HepG2 (cell line): ENCODE results near the gene MKNK1. TPM values are rescaled to one million over a fixed set of nuclear protein-coding genes. Genes with fewer than 3 reads are reported as not detected.
A peak's percentile ranks its signal among the peaks of the same experiment; 100 is the strongest.

Source experiments
- ATAC-seq: fragments of 200-7000 bp; cut with Tn5 transposase; 3 replicates; pipeline ENCODE4 v1.9.1; 2020; ENCODE audit warnings: mild to moderate bottlenecking, moderate library complexity
- BruUV-seq: library from RNA; stranded (reverse); fragments of 400-500 nt; replicated peaks from 2 replicates; lab custom pipeline; 2021; lab: Mats Ljungman, UMichigan
- CTCF ChIA-PET: fragments of 300-600 bp; formaldehyde crosslinking; extraction: SDS; loops from one replicate; lab custom pipeline; 2021; ENCODE audit warnings: low total read pairs, inconsistent platforms, low intra/inter-chr PET ratio; lab: Yijun Ruan, JAX
- POLR2A ChIA-PET: fragments of 350-600 bp; sonication (Branson Sonifier 250); formaldehyde crosslinking; loops from one replicate; lab custom pipeline; 2020; ENCODE audit warnings: antibody characterized with exemption, inconsistent platforms; lab: Yijun Ruan, JAX
- DNase-seq: peaks from one replicate; pipeline ENCODE4 v3.0.0-alpha.2; 2015; ENCODE audit warnings: low spot score
- FAIRE-seq: peaks from 3 replicates; lab custom pipeline; 2011; peaks lifted over from hg19 to GRCh38; lab: Jason Lieb, UNC
- H2AFZ ChIP-seq: one replicate; pipeline ENCODE4 v1.6.1; 2011; ENCODE audit warnings: low read length, inconsistent platforms
- H3K27ac ChIP-seq: fragments of 300-600 bp; 3 replicates; pipeline ENCODE4 v1.8.0; 2011; ENCODE audit warnings: mixed run types, mild to moderate bottlenecking, mixed read lengths, low read length, inconsistent platforms; ENCODE audit not compliant: insufficient read depth; ENCODE audit errors: extremely low read length
- H3K27me3 ChIP-seq, 2 experiments: fragments of 200-600 bp in 1 of 2; 2 replicates in 1 of 2; 3 replicates in 1 of 2; pipeline versions ENCODE4 v1.6.0 to v1.8.0; 2011; ENCODE audit warnings: low read length in 2 of 2, mild to moderate bottlenecking in 2 of 2, moderate library complexity in 2 of 2, inconsistent platforms in 1 of 2; ENCODE audit not compliant: insufficient read depth in 2 of 2, control insufficient read depth in 1 of 2
- H3K36me3 ChIP-seq, 2 experiments: fragments of 200-600 bp in 1 of 2; replicated peaks in 1 of 2; 2 replicates in 1 of 2; 3 replicates in 1 of 2; pipeline versions ENCODE4 v1.5.1 to v1.8.0; 2011; ENCODE audit warnings: low read length in 2 of 2, inconsistent platforms in 1 of 2; ENCODE audit not compliant: insufficient read depth in 2 of 2, control insufficient read depth in 1 of 2
- H3K4me1 ChIP-seq: 2 replicates; pipeline ENCODE4 v1.5.1; 2012; ENCODE audit warnings: low read length, inconsistent platforms; ENCODE audit not compliant: insufficient read depth
- H3K4me2 ChIP-seq: 2 replicates; pipeline ENCODE4 v1.6.0; 2011; ENCODE audit warnings: low read depth, low read length, inconsistent platforms
- H3K4me3 ChIP-seq, 3 experiments: fragments of 200-600 bp in 1 of 3; sonication (generic), shearing (Covaris generic) in 1 of 3; replicated peaks in 1 of 3; 2 replicates each; pipeline ENCODE4 v1.5.1; 2011 to 2016; ENCODE audit warnings: low read length in 3 of 3, inconsistent platforms in 2 of 3, low read depth in 2 of 3, mild to moderate bottlenecking in 2 of 3, control low read depth in 1 of 3, mixed read lengths in 1 of 3; ENCODE audit not compliant: insufficient read depth in 1 of 3
- H3K79me2 ChIP-seq: one replicate; pipeline ENCODE4 v1.6.1; 2011; ENCODE audit warnings: low read length, inconsistent platforms; ENCODE audit not compliant: insufficient read depth
- H3K9ac ChIP-seq: 2 replicates; pipeline ENCODE4 v1.6.0; 2011; ENCODE audit warnings: mild to moderate bottlenecking, low read depth, low read length, inconsistent platforms; ENCODE audit not compliant: insufficient read depth
- H3K9me3 ChIP-seq: 2 replicates; pipeline ENCODE4 v1.5.1; 2012; ENCODE audit warnings: mild to moderate bottlenecking, low read length
- H4K20me1 ChIP-seq: 2 replicates; pipeline ENCODE4 v1.6.0; 2011; ENCODE audit warnings: inconsistent platforms, mild to moderate bottlenecking, low read length, moderate library complexity; ENCODE audit not compliant: insufficient read depth
- JARID2 ChIP-seq: sonication (generic); formaldehyde crosslinking; IDR thresholded peaks from 2 replicates; pipeline ENCODE4 v1.8.1; 2023; ENCODE audit warnings: missing genetic modification reagents, inconsistent platforms; ENCODE audit not compliant: insufficient replicate concordance
- KMT2A ChIP-seq: sonication (generic); formaldehyde crosslinking; IDR thresholded peaks from 2 replicates; pipeline ENCODE4 v1.4.0; 2020; ENCODE audit warnings: missing genetic modification reagents
- PCBP1 ChIP-seq: fragments of 200-400 bp; formaldehyde crosslinking; IDR thresholded peaks from 2 replicates; pipeline ENCODE4 v1.6.1; 2017; ENCODE audit warnings: mild to moderate bottlenecking, low read depth, low read length, borderline replicate concordance
- SATB2 ChIP-seq: sonication (generic); formaldehyde crosslinking; IDR thresholded peaks from 2 replicates; pipeline ENCODE4 v1.5.0; 2020; ENCODE audit warnings: missing genetic modification reagents
- TGIF2 ChIP-seq: IDR thresholded peaks from 2 replicates; pipeline ENCODE4 v1.6.1; 2016; ENCODE audit warnings: control low read depth, missing compliant biosample characterization
- ZBTB42 ChIP-seq: sonication (generic); formaldehyde crosslinking; IDR thresholded peaks from 2 replicates; pipeline ENCODE4 v1.5.0; 2020; ENCODE audit warnings: mild to moderate bottlenecking, missing genetic modification reagents
- ZNF713 ChIP-seq: sonication (generic); formaldehyde crosslinking; IDR thresholded peaks from 2 replicates; pipeline ENCODE4 v1.4.0; 2020; ENCODE audit warnings: mild to moderate bottlenecking, missing genetic modification reagents
- ZSCAN20 ChIP-seq: sonication (generic); formaldehyde crosslinking; IDR thresholded peaks from 2 replicates; pipeline ENCODE4 v1.4.0; 2020; ENCODE audit warnings: missing genetic modification reagents, mild to moderate bottlenecking, borderline replicate concordance
- WGBS: methylation state at CpG from one replicate; pipeline ENCODE4 v1.1.6; 2017; ENCODE audit warnings: low lambda C conversion rate; 5-methylcytosine and 5-hydroxymethylcytosine counted together
- in situ Hi-C: cut with HindIII; loops from 2 replicates; pipeline ENCODE4 v1.10.0; 2017; ENCODE audit warnings: low pct_unique_long_range_greater_than_20kb; ENCODE audit not compliant: extremely low pct_ligation_motif_present
- intact Hi-C: fragments of 100-400 bp; cut with micrococcal nuclease; formaldehyde crosslinking; loops from one replicate; pipeline ENCODE4 v1.10.0; 2022; ENCODE audit not compliant: unreplicated experiment
- polyA plus RNA-seq, 8 experiments: library from polyadenylated mRNA; depleted of rRNA in 3 of 8; stranded (reverse) in 7 of 8; unstranded in 1 of 8; fragments of >200 nt; fragmentation: Illumina TruSeq in 4 of 8; extraction: Trizol in 4 of 8; gene quantifications; 2 replicates each; pipeline versions ENCODE4 v1.2.1 to v1.2.3, GENCODE V29; 2011 to 2016; ENCODE audit warnings: low read depth in 4 of 8, missing spikeins in 1 of 8, mixed read lengths in 1 of 8; ENCODE audit not compliant: insufficient read depth in 1 of 8
- total RNA-seq, 5 experiments: library from RNA; depleted of rRNA; stranded (reverse); fragments of >200 nt; fragmentation: Illumina TruSeq; extraction: Trizol; gene quantifications; 2 replicates each; pipeline ENCODE4 v1.2.3, GENCODE V29; 2016; ENCODE audit warnings: low read depth in 1 of 5
- TF ChIP-seq, protein P1 (sequence below): sonication (generic); formaldehyde crosslinking; IDR thresholded peaks from 2 replicates; pipeline ENCODE4 v1.4.0; 2020; ENCODE audit warnings: missing genetic modification reagents
- TF ChIP-seq, protein P2 (sequence below): sonication (generic); formaldehyde crosslinking; IDR thresholded peaks from 2 replicates; pipeline ENCODE4 v1.8.1; 2023; ENCODE audit warnings: mild to moderate bottlenecking, missing genetic modification reagents
- TF ChIP-seq, protein P3 (sequence below), 2 experiments: IDR thresholded peaks; 2 replicates each; pipeline ENCODE4 v1.6.1; 2011 to 2012; ENCODE audit warnings: low read length in 2 of 2, borderline replicate concordance in 1 of 2, low read depth in 1 of 2, mild to moderate bottlenecking in 1 of 2, moderate library complexity in 1 of 2
- TF ChIP-seq, protein P4 (sequence below): sonication (generic); formaldehyde crosslinking; IDR thresholded peaks from 2 replicates; pipeline ENCODE4 v1.8.0; 2022; ENCODE audit warnings: mild to moderate bottlenecking, missing genetic modification reagents, borderline replicate concordance

Gene MKNK1
- total and polyA plus RNA-seq, 2 of the 13 experiments (the other 11 are each of a cell fraction or from before 2014, with no cell fraction given), result 18.5 to 24.1 TPM

DNA sequence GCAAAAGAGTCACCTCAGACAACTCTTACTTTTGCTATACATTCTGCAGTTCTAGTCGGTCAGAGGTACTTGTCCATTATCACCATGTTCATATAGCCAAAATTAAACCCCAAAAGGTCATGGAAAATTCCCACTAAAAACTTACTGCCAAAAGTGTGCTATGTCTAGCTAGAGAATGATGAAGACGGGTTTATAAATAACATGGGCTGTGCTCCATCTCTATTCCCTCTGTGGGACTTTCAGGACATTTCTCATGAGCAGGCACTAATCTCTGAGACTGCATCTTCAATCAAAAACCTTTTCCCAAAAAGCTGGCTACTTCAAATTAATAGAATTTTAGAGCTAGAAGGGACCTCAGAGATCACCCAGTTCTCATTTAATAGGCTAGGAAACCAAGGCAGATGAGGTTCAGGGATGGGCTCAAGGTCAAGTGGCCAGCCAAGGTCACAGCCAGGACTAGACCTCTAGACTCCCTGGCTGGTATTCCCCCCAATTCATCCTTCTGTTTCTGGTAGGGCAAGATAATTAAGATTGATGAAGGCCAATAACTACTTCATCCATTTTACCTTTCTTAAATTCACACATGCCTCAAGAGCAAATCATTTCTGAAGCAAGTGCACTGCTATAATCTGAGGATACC lies 33.5 kb upstream of the MKNK1 start:
- no peaks in the 10 kb centered on the region for H3K9me3 ChIP-seq
- no TSS peak for BruUV-seq
- CTCF ChIA-PET, result no interaction called here
- H3K4me1 ChIP-seq, result peaks cover 11% of the 10 kb centered on the region
- FAIRE-seq (no peak), DNase-seq (no peak), ATAC-seq (no peak)
- WGBS, result 50% methylated on average over 2 of the region's 2 CpGs
- H3K4me2 ChIP-seq, result no peak overlapping the region
- intact Hi-C loops, result no loop called here
- H3K9ac ChIP-seq, result no peak overlapping the region
- H4K20me1 ChIP-seq, result no peaks in the 10 kb centered on the region
- in situ Hi-C loops, result no loop called here
- no peaks in the 10 kb centered on the region for H3K27me3 ChIP-seq
- POLR2A ChIA-PET, result no interaction called here
- no peaks in the 10 kb centered on the region for H3K79me2 ChIP-seq
- no peak overlapping the region for H2AFZ ChIP-seq
- TF ChIP-seq, protein P1, sequence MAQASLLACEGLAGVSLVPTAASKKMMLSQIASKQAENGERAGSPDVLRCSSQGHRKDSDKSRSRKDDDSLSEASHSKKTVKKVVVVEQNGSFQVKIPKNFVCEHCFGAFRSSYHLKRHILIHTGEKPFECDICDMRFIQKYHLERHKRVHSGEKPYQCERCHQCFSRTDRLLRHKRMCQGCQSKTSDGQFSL (CRISPR knock-in tag), result no peak
- TF ChIP-seq, protein P2, sequence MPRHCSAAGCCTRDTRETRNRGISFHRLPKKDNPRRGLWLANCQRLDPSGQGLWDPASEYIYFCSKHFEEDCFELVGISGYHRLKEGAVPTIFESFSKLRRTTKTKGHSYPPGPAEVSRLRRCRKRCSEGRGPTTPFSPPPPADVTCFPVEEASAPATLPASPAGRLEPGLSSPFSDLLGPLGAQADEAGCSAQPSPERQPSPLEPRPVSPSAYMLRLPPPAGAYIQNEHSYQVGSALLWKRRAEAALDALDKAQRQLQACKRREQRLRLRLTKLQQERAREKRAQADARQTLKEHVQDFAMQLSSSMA, result no peak
- TF ChIP-seq ZNF713 (CRISPR knock-in tag) (no peak), KMT2A (CRISPR knock-in tag) (no peak), SATB2 (CRISPR knock-in tag) (no peak)
- H3K27ac ChIP-seq, result no peak overlapping the region
- H3K4me3 ChIP-seq, result no peak overlapping the region
- peaks cover 2 to 24% of the 10 kb centered on the region in 2 experiments; a peak in 3 of 5 replicates for H3K36me3 ChIP-seq

DNA sequence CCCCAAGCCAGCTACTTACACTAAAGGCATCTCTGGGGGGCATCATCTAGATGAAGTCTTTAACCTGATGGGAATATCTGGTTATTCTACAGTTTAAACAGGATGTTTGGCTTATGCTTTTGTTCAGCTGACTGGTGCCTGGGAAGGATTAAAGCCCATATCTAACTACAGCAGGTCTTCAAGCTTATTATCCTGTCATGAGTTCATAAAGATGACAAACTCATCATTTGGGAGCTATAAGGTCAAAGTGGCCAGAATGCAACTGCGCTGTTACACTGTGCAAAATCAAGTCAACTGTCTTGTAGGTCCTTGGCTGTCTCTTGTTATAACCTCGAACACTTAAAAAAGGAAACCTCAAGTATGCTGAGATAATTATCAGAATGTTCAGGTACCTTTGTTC lies 31.1 kb upstream of the MKNK1 start:
- POLR2A ChIA-PET, result interaction anchor here (0.6 kb wide), 1 partner anchor 18 kb away, joined by 3 read pairs; no protein-coding TSS in a partner anchor
- FAIRE-seq, result no peak
- in situ Hi-C loops, result no loop called here
- TF ChIP-seq ZBTB42 (no peak), TGIF2 (CRISPR knock-in tag) (no peak), PCBP1 (no peak), JARID2 (CRISPR knock-in tag) (no peak), ZSCAN20 (CRISPR knock-in tag) (no peak)
- TF ChIP-seq, protein P3, sequence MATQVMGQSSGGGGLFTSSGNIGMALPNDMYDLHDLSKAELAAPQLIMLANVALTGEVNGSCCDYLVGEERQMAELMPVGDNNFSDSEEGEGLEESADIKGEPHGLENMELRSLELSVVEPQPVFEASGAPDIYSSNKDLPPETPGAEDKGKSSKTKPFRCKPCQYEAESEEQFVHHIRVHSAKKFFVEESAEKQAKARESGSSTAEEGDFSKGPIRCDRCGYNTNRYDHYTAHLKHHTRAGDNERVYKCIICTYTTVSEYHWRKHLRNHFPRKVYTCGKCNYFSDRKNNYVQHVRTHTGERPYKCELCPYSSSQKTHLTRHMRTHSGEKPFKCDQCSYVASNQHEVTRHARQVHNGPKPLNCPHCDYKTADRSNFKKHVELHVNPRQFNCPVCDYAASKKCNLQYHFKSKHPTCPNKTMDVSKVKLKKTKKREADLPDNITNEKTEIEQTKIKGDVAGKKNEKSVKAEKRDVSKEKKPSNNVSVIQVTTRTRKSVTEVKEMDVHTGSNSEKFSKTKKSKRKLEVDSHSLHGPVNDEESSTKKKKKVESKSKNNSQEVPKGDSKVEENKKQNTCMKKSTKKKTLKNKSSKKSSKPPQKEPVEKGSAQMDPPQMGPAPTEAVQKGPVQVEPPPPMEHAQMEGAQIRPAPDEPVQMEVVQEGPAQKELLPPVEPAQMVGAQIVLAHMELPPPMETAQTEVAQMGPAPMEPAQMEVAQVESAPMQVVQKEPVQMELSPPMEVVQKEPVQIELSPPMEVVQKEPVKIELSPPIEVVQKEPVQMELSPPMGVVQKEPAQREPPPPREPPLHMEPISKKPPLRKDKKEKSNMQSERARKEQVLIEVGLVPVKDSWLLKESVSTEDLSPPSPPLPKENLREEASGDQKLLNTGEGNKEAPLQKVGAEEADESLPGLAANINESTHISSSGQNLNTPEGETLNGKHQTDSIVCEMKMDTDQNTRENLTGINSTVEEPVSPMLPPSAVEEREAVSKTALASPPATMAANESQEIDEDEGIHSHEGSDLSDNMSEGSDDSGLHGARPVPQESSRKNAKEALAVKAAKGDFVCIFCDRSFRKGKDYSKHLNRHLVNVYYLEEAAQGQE (IDR thresholded peaks at IDR 0.05; ENCODE audit: borderline replicate concordance in 1 of 2, low read depth in 1 of 2, low read length in 2 of 2), result no peak
- TF ChIP-seq, protein P4, sequence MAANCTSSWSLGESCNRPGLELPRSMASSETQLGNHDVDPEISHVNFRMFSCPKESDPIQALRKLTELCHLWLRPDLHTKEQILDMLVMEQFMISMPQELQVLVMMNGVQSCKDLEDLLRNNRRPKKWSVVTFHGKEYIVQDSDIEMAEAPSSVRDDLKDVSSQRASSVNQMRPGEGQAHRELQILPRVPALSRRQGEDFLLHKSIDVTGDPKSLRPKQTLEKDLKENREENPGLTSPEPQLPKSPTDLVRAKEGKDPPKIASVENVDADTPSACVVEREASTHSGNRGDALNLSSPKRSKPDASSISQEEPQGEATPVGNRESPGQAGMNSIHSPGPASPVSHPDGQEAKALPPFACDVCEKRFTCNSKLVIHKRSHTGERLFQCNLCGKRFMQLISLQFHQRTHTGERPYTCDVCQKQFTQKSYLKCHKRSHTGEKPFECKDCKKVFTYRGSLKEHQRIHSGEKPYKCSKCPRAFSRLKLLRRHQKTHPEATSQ (CRISPR knock-in tag), result no peak

More for the DNA sequence above, 31.1 kb upstream of the MKNK1 start:
- no peak overlapping the region for H3K4me2 ChIP-seq
- ATAC-seq, result no peak
- H3K36me3 ChIP-seq, result peaks cover 5 to 30% of the 10 kb centered on the region in 2 experiments
- intact Hi-C loops, result no loop called here
- H3K79me2 ChIP-seq, result no peaks in the 10 kb centered on the region
- H3K27me3 ChIP-seq, result no peaks in the 10 kb centered on the region
- no peaks in the 10 kb centered on the region for H4K20me1 ChIP-seq
- H3K4me1 ChIP-seq, result peaks cover 11% of the 10 kb centered on the region
- BruUV-seq, result TSS peak; percentile 48
- H3K4me3 ChIP-seq, result no peak overlapping the region
- CTCF ChIA-PET, result no interaction called here
- 100% methylated on average over 2 of the region's 2 CpGs for WGBS
- no peak overlapping the region for H3K9ac ChIP-seq
- DNase-seq, result no peak
- no peak overlapping the region for H3K27ac ChIP-seq
- no peak overlapping the region for H2AFZ ChIP-seq
- H3K9me3 ChIP-seq, result no peaks in the 10 kb centered on the region
